Activated T-helper 17 cell treated with anti-CD3 and anti-CD28 coated beads, Interleukin-2, amount 50 U/mL, for 72 hours (primary cell): ENCODE results near the gene NEK3. TPM values are rescaled to one million over a fixed set of nuclear protein-coding genes. Genes with fewer than 3 reads are reported as not detected.

ENCODE experiments used
- total RNA-seq, 2 donors: library from RNA; stranded (reverse); gene quantifications; one replicate each; pipeline ENCODE4 v1.2.3, GENCODE V29; 2022

The NEK3 gene
- total RNA-seq, 2 donors from 2014 or later: 1.5 to 3.9 TPM

Other genes with a start within 250 kb of the NEK3 start
- 1 to 10 TPM in 1 of 2 donors, under 1 TPM in 1; 0.76 to 1.2 TPM for gene ATP7B, start 148.1 kb downstream of the NEK3 start, total RNA-seq
- gene ALG11, start 147.2 kb downstream of the NEK3 start, total RNA-seq: 10 to 100 TPM; 18.2 to 24.4 TPM
- gene UTP14C, start 134.9 kb downstream of the NEK3 start, total RNA-seq: 1 to 10 TPM; 5.5 to 8.2 TPM
- gene NEK5, start 30.5 kb downstream of the NEK3 start, total RNA-seq: not detected
- gene THSD1, start 246.6 kb upstream of the NEK3 start, total RNA-seq: under 1 TPM; 0.32 to 0.54 TPM